ENCODE results near the gene FAM76A.
"Not testable (repeated sequence)": the region's sequence is repeated elsewhere in the genome, so short reads cannot be mapped to it uniquely, and the experiment has no call there.

FAM76A gene

DNA sequence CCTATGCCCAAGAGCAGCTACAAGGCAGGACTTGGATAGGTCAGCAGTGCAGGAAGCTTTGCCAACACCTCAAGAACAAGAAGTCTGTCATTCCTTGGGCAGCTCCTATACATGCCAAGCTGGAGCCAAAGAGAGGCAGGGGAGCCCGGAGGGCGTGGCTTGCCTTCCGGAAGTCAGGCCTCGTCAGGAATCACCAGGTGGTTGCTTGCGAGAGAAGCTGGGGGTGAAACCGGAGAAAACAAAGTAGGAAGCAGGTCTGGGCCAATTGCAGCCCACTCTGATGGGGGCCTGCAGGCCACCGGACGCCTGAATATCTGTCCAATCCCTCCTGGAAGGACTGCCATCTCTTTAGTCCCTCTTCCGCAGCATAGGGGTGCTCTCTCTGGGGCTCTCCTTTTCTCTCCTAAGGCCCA lies 794 bp upstream of the FAM76A start:
- no peak for DNase-seq (ENCODE audit: low read depth in 3 of 3)

DNA sequence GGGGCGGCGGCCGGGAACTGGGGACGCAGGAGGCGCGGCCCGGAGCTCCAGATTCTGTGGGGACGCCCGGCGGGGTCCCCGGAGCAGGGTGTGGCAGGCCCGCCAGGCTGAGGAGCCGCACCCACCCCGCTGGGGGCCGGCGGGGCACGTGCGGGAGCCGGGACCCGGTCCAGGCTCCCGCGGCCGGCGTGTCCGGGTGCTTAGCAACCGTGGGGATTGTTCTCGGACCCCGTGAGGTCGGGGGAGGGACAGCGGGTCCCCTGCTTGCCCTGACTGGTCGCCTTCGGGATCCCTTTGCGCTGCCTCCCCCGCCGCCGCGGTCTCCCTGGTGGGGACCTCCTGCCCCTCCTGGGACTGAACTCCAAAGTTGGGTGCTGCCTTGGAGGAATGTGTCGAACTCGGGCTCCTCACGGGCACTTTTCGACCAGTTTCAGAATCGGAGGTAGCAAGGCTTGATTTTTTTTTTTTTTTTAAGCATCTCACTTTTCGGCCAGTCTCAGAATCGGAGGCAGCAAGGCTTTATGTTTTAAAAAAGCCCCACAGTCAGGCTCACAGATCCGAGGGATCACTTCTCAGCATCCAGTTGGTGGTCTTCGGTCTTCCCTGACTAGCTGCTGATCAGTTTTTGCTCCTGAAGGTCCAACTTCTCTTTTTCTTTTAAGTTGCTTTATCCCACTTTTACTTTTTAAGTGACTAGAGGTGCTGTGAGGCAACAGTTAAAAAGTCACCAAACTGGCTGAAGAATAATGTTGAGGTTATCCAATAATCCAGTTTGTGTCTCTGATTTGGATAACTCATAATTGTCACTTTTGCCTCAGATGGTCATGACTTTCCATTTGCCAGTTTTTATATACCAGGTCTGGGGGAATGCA lies 648 bp downstream of the FAM76A start:
- DNase-seq (ENCODE audit: low read depth in 3 of 3), result peak; percentile 3 to 24 (median 8)

DNA sequence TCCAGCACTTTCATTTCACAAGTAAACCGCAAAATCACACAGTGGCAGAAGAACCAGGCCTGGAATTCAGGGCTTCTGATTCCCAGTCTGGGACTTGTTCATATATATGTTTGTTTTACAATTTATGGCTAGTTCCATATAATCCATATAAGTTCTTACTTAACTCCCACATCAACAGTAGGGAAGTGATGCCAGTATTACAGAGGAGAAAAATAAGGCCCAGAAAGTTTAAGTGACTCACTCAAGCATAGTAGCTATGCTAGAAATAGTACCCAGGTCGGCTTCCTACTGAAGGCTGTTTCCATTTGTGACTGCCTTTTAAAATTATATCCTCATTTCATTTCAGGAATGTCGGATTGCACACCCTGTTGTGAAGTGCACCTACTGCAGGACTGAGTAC lies 1.4 kb downstream of the FAM76A start:
- no peak for DNase-seq (ENCODE audit: low read depth in 3 of 3)

DNA sequence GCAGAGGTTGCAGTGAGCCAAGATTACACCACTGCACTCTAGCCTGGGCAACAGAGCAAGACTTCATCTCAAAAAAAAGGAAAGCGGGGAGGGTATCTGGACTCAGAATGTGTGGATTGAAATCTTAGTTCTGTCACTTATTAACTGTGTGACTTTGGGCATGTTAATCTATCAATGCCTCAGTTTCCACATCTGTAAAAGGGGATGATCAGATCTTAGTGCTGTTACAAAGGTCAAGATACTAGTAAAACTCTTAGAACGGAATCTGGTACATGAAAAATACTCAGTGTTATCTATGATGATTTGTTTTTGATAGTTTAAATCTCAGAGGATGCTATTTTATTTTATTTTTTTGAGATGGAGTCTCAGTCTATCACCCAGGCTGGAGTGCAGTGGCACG lies 10.5 kb downstream of the FAM76A start:
- DNase-seq (ENCODE audit: low read depth in 3 of 3), result no peak

DNA sequence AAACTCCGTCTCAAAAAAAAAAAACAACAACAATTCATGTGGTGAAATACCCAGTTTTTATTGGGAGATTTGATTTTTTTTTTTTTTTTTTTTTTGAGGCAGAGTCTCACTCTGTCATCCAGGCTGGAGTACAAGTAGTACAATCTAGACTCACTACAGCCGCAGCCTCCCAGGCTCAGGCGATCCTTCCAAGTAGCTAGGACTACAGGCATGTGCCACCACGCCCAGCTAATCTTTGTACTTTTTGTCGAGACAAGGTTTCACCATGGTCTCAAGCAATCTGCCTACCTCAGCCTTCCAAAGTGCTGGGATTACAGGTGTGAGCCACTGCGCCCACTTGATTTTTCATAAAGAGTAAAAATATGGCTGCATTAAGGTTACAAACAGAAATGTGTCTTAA lies 15.4 kb downstream of the FAM76A start:
- DNase-seq (ENCODE audit: low read depth in 3 of 3), result no peak

DNA sequence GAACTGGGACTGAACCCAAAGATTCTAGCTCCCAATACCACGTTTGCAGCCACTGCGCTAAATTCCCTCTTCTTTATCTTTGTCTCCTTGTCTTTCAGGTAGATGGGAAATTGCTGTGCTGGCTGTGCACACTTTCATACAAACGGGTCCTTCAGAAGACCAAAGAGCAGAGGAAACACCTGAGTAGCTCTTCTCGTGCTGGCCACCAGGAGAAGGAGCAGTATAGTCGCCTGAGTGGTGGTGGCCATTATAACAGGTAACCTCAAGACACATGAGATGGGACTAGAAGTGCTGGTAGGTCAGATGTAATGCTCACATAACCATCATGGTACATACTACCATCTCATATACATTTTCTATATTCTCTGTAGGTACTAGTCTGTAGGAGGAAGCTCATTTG lies 18.8 kb downstream of the FAM76A start:
- no peak for DNase-seq (ENCODE audit: low read depth in 3 of 3)

DNA sequence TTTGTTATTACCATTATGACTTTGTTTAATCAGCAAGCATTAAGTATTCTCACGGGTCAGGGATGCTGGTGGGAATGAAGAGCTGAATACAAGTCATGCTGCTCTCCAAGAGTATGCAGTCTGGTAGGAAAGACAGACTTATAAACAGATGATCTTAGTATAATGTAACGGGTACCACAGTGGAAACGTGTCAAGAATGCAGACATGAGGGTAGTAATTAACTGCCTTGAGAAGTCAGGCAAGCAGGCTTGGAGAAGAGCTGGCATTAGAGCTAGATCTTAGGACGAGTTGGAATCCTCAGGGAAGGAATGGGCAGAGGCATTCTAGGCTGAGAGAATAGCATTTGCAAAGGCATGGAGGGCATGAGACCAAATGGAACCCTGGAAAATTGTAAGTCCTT lies 19.7 kb downstream of the FAM76A start:
- no peak for DNase-seq (ENCODE audit: low read depth in 3 of 3)

DNA sequence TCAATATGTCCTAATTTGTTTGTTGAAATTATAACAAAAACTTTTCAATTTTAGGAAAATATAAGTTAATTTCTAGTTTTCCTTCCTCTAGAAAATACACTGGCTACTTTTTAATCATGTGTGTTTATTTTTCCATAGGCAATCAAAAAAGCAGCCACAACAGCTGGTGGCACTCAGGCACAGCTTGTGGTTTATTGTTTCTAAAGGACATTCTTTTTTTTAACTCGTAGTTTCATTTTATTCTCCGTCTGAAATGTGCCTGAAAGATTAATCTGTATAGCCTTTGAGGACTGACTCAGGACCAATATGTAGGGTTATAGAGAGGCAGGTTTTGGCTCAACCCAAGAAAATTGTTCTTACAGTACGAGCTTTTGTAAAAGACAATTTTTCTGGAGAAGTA lies 26.6 kb downstream of the FAM76A start:
- no peak for DNase-seq (ENCODE audit: low read depth in 3 of 3)

DNA sequence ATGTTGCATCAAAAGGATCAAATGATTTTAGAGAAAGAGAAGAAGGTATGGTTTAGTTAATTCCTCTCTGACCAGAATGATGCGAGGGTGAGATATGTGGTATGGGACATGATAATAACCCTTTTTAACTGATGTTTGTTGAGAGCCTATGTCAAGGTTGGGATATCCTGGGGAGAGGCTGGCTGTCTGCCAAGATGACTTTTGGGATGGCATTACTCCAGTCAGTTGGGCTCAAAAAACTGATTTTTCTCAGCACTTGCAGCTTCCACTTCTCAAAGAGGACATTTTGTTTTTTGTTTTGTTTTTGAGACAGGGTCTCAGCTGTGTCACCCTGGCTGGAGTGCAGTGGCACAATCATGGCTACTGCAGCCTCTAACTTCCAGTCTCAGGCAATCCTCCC lies 29.5 kb downstream of the FAM76A start:
- no peak for DNase-seq (ENCODE audit: low read depth in 3 of 3)

DNA sequence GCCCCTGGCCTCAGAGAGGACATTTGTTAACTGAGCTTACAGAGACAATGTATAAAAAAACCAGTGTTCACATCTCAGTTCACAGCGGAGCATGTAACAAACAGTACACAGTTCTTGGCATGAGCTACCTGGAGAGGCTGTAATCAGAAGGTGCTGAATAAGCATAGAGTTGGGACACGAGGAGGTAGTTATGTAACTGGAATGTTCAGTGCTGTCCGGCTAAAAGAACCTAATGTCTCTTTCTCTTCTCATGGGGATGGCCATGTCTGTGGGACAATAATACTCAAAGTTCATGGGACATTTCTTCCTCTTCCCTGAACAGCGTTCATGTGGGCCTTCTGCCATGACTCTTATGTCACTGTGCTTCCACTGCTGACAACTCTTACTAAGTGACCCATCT lies 30.1 kb downstream of the FAM76A start:
- no peak for DNase-seq (ENCODE audit: low read depth in 3 of 3)

DNA sequence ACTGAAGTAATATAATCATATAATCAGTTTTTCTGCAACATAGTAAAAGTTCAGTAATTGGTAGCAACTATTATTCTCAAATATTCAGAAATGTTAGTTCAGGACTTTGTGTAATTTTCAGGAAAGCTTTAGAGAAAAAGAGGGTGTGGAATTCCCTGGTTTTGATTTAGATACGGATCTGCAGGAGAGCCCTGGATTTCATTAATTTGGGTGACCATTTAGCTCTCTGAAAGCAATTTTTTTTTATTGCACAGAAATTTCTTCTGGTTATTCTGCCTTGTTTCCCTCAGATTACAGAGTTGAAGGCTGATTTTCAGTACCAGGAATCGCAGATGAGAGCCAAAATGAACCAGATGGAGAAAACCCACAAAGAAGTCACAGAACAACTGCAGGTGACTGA lies 33.5 kb downstream of the FAM76A start:
- no peak for DNase-seq (ENCODE audit: low read depth in 3 of 3)

DNA sequence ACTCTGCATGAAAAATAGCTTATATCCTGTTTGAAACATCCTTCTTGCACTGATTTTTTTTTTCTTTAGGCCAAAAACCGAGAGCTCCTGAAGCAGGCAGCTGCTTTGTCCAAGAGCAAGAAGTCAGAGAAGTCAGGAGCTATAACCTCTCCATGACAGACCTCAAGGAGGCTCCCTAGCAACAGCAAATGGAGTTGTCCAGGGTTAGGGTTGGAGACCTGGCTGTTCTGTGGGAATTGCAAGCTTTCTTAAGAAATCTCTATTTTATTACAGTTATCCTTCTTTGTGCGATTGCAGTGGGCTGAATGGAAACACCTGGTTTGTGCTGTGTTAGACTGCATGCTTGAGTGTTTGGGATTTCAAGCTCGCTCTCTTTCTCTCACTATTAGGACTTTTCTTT lies 34.7 kb downstream of the FAM76A start:
- no peak for DNase-seq (ENCODE audit: low read depth in 3 of 3)

DNA sequence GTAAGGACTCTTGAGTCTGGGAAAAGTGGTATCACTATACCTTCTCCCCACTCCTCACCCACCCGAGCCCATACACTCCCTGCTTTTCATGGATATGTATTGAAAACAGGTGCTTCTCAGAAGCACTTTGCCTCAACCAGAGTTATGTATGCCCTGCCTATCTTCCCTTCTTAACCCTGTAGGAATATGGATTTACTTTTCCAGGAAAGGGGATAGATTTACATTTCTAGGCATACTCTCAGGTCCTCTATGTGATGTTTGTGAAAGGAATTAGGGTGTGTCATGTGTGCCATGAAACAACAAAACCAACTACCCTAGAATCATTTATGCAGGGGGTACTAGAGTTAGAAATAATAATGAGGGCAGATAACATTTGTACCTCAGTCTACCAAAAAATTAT lies 36.3 kb downstream of the FAM76A start:
- DNase-seq (ENCODE audit: low read depth in 3 of 3), result no peak

DNA sequence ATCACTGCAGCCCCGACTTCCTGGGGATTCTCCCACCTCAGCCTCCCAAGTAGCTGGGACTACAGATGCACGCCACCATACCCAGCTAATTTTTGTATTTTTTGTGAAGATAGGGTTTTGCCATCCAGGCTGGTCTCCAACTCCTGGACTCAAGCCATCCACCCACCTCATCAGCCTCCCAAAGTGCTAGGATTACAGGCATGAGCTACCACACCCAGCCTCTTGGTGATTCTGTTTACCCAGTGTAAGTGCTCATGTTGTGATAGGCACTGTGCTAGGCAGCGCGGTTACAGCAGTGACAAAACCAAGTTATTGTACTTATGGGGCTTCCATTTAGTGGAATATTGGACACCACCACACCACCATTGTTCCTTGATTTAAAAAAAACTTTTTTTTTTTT lies 37.6 kb downstream of the FAM76A start:
- DNase-seq (ENCODE audit: low read depth in 3 of 3), result no peak

DNA sequence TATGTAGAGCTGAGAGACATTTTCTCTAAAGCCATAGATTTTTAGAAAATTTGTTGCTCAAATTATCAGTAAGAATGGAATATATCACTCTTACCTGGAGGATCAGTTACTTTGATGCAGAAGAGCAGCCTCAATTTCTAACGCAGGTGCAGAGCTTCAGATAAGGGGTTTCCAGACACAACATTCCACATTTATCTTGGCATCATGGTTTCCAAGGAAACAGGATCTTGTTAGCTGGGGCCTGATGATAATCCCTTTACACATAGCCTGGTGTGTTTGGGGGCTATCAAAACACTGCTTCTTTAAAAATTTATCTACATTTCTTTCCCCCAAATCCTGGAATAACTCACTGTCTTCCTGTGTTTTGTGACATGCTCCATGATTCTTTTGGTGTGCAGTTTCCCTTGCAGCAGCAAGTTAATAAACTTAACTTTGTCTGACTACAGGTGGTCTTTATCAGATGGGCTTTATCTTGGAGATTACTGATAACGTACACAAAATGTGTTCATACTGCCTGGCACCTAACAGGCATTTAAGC lies 44.6 kb downstream of the FAM76A start:
- no peak for DNase-seq (ENCODE audit: low read depth in 3 of 3)

DNA sequence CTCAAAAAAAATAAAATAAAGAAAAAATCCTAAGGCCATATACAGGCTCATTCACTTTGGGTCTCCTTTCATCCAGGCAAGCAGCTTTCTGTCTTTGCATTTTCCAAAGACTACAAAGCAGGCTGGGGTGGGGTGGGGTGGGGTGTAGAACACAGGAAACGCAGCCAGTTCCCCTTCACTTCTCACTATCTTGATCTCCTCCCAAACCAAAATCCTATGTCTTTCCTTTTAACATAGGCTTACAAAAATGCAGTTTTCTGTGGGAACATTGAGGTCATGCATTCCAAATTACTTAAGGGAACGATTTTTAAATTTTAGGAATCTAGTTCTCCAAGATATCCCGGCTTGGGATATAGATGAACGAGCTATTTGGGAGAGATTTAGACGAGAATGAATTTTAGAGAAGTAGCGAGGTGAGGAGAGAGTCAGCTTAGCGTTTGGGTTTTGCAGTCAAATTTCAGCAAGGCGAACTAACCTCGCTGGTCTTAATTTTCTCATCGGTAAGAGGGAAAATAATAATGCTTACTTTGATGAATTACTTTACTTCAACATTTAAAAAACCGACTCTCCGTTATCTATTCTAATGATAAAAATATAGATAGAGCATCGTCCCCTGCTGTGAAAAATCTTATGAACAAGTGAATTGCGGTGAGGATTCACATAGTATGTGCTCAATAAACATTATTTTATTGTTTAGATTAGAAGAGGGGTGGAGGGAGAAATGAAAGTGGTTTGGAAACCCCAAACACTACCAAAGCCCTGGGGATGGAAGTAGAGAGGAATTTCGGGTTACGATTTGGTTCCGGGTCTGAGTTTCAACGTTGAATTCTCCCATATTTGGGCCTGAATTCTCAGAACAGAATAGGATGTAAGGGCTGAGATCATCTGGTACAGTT lies 46.5 kb downstream of the FAM76A start:
- no peak for DNase-seq (ENCODE audit: low read depth in 3 of 3)

DNA sequence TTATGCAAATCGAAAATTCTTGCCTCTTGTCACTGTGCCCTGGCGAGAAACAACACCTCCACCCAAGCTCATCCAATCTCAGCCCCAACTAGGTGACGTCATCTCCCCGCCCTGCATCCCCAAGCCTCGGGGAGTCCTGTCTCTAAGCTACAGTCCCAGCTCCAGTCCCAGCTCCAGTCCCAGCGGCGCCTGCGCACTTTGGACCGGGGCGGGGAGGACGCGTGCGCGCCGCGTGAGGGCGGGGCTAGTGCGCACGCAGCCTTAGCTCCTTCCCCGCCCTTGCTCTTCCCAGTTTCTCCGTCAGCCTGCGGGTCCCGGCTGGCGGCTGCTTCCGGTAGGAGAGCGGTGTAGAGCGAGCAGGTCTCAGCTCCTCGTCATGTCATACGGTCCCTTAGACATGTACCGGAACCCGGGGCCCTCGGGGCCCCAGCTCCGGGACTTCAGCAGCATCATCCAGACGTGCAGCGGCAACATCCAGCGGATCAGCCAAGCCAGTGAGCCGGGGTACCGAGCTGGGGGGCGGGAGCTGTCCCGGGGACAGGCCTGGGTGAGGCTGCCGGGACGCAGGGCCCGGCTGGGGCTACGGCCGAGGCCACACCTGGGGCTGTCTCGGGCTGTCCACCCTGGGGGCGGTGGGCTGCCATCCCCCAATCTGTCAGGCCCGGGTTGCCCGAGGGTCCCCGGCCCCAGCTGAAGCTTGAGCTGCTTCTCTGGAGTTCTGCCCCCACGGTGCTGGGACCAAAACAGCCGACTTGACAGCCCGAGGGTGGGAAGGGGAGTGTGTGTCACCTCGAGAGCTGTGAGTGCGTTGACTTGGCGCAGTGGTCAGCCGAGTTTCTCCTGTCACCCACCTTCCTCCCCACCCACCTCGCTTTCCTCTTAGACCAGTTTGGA lies 47.4 kb downstream of the FAM76A start, which contains the start of gene STX12:
STX12 (plus strand) TSS at position 288 of the 894 bp plus-strand sequence; CDS start at position 377, 89 bp downstream.
- DNase-seq (ENCODE audit: low read depth in 3 of 3), result peak; percentile 98 to 99 (median 99)

DNA sequence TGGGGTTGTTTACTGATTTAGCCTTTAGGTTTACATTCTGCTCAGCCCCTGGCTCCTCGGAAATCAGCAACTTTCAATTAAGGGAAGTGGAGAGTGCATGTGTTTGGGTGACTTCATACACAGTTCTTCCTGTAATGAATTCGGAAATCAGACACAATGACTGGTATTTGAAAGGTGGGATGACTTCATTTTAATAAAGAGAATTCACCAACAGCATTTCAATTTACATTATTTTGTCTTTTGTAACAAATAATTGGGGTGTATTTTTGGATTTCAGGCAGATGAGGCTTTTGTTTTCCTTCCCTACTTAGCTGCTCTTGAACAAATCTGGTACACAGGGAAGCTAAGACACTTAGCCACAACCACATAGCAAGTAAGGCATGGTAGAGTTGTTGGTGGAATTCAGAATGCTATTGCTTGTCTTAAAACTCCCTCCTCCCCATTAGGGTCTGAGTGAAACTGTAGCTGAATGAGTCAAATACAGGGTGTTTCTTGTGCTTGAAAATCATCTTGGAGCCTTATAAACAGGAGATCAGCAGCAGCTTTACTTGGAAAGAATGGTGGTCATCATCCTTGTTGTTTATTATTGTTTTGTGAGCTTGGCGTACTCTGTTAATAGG lies 48.2 kb downstream of the FAM76A start:
- peak in 1 of 3 donors; percentile 1 for DNase-seq (ENCODE audit: low read depth in 3 of 3)

DNA sequence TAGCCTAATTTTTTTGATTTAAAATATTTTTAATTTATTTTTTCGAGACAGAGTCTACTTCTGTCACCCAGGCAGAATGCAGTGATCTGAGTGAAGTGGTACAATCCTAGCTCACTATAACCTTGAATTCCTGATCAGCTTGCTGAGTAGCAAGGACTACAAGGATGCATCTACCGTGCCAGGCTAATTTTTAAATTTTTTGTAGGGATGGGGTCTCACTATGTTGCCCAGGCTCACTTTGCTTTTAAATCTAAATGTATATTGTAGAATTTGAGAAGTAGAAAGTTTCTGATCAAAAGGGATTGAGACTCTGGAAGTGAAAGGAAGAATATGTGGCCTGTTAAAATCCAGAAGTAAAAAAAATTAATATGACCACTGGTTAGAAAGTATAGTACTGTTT lies 48.9 kb downstream of the FAM76A start:
- DNase-seq (ENCODE audit: low read depth in 3 of 3), result no peak

DNA sequence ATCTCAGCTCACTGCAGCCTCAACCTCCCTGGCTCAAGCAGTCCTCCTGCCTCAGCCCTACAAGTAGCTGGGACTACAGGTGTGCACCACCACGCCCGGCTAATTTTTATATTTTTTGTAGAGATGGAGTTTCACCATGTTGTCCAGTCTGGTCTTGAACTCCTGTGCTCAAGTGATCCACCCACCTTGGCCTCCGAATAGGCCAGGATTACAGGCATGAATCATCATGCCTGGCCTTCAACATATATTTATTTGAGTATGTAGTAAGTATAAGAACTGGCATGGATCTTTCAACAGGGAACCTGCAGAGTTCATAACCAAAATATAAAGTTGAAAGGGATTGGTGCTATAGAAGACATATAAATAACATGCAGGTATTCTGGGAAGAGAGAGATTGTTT lies 49.6 kb downstream of the FAM76A start:
- not testable (repeated sequence) for DNase-seq (ENCODE audit: low read depth in 3 of 3)

DNA sequence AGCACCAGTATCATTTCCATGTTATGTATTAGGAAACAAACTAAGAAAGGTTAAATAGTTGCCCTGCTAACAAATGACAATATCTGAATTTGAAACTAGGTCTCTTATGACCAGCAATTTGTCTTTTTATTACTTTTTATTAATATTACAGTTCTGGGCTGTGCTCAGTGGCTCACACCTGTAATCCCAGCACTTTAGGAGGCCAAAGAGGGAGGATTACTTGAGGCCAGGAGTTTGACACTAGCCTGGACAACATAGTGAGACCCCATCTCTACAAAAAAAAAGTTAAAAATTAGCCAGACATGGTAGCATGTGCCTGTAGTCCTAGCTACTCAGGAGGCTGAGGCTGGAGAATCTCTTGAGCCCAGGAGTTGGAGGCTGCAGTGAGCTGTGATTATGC lies 50.5 kb downstream of the FAM76A start:
- not testable (repeated sequence) for DNase-seq (ENCODE audit: low read depth in 3 of 3)
